Left ventricle myocardium inferior (tissue), 1 donor: ENCODE results near the gene CFAP210. TPM values are rescaled to one million over a fixed set of nuclear protein-coding genes. Genes with fewer than 3 reads are reported as not detected.

ENCODE experiments used
- DNase-seq: peaks from one replicate; pipeline ENCODE4 v3.0.0-alpha.2; 2020
- H3K27ac ChIP-seq: fragments of 200-600 bp; replicated peaks from 2 replicates; pipeline ENCODE4 v1.8.0; 2021
- H3K27me3 ChIP-seq: fragments of 200-600 bp; 2 replicates; pipeline ENCODE4 v1.8.0; 2021; ENCODE audit warnings: low read depth
- H3K36me3 ChIP-seq: fragments of 200-600 bp; 2 replicates; pipeline ENCODE4 v1.8.0; 2021
- H3K4me1 ChIP-seq: fragments of 200-600 bp; 2 replicates; pipeline ENCODE4 v1.8.0; 2021
- H3K4me3 ChIP-seq: fragments of 200-600 bp; 2 replicates; pipeline ENCODE4 v1.8.0; 2021; ENCODE audit warnings: mild to moderate bottlenecking, moderate library complexity
- H3K9me3 ChIP-seq: fragments of 200-600 bp; replicated peaks from 2 replicates; pipeline ENCODE4 v1.8.0; 2021
- CTCF ChIP-seq: fragments of 200-600 bp; IDR thresholded peaks from 2 replicates; pipeline ENCODE4 v1.8.0; 2021; ENCODE audit warnings: antibody characterized with exemption, mild to moderate bottlenecking, borderline replicate concordance
- intact Hi-C: fragments of 100-400 bp; cut with micrococcal nuclease; formaldehyde crosslinking; loops from one replicate; pipeline ENCODE4 v1.11.0; 2022
- total RNA-seq: library from RNA; stranded (reverse); fragmentation: NEBNext Ultra II Directional; extraction: Animal tissue kit (Norgen Biotek cat#: 25700); gene quantifications from one replicate; pipeline ENCODE4 v1.2.1, GENCODE V29; 2021
- donor health status: DM: no; HTN: yes; CAD: no; lungs with severe emphysema.

Gene CFAP210
- total RNA-seq, 1 donor from 2014 or later, result not detected

- no peaks in the 10 kb centered on the region for H3K4me1 ChIP-seq
- no peak for DNase-seq
- H3K4me3 ChIP-seq, result no peak overlapping the region
- H3K27ac ChIP-seq, result no peak overlapping the region
- H3K36me3 ChIP-seq, result no peaks in the 10 kb centered on the region
- intact Hi-C loops, result no loop called here
- no peak for TF ChIP-seq CTCF
- H3K27me3 ChIP-seq, result no peaks in the 10 kb centered on the region
- peaks cover 7% of the 10 kb centered on the region for H3K9me3 ChIP-seq
Measured at GRCh38 chr2:169683054-169683424, 11.2 kb downstream of the CFAP210 start.

- Histone ChIP-seq H3K36me3 (no peaks in the 10 kb centered on the region), H3K27me3 (no peaks in the 10 kb centered on the region), H3K9me3 (peaks cover 7% of the 10 kb centered on the region), H3K4me1 (no peaks in the 10 kb centered on the region), H3K4me3 (no peak overlapping the region), H3K27ac (no peak overlapping the region)
- intact Hi-C loops, result no loop called here
- DNase-seq, result no peak
- TF ChIP-seq CTCF, result no peak
Measured at GRCh38 chr2:169676850-169677249, 17.4 kb downstream of the CFAP210 start.

GRCh38 chr2:169676357-169676756 lies 17.8 kb downstream of the CFAP210 start:
- no peak for TF ChIP-seq CTCF
- DNase-seq, result no peak
- Histone ChIP-seq H3K4me3 (no peak overlapping the region), H3K27me3 (no peaks in the 10 kb centered on the region), H3K9me3 (peaks cover 7% of the 10 kb centered on the region), H3K4me1 (no peaks in the 10 kb centered on the region), H3K27ac (no peak overlapping the region), H3K36me3 (no peaks in the 10 kb centered on the region)
- intact Hi-C loops, result no loop called here

GRCh38 chr2:169673921-169674320 lies 20.3 kb downstream of the CFAP210 start:
- Histone ChIP-seq H3K36me3 (no peaks in the 10 kb centered on the region), H3K9me3 (no peaks in the 10 kb centered on the region), H3K27me3 (no peaks in the 10 kb centered on the region), H3K27ac (no peak overlapping the region), H3K4me3 (no peak overlapping the region), H3K4me1 (no peaks in the 10 kb centered on the region)
- intact Hi-C loops, result no loop called here
- no peak for TF ChIP-seq CTCF
- no peak for DNase-seq

GRCh38 chr2:169673106-169673505 lies 21.1 kb downstream of the CFAP210 start:
- intact Hi-C loops, result no loop called here
- no peak for TF ChIP-seq CTCF
- H3K4me1 ChIP-seq, result no peaks in the 10 kb centered on the region
- no peak overlapping the region for H3K27ac ChIP-seq
- DNase-seq, result no peak
- H3K36me3 ChIP-seq, result no peaks in the 10 kb centered on the region
- no peak overlapping the region for H3K4me3 ChIP-seq
- no peaks in the 10 kb centered on the region for H3K9me3 ChIP-seq
- H3K27me3 ChIP-seq, result no peaks in the 10 kb centered on the region

GRCh38 chr2:169672406-169672805 lies 21.8 kb downstream of the CFAP210 start:
- intact Hi-C loops, result no loop called here
- DNase-seq, result no peak
- Histone ChIP-seq H3K36me3 (no peaks in the 10 kb centered on the region), H3K4me3 (no peak overlapping the region), H3K27me3 (no peaks in the 10 kb centered on the region), H3K27ac (no peak overlapping the region), H3K9me3 (no peaks in the 10 kb centered on the region), H3K4me1 (no peaks in the 10 kb centered on the region)
- TF ChIP-seq CTCF, result no peak
